Activated naive CD4-positive, alpha-beta T cell treated with anti-CD3 and anti-CD28 coated beads, Interleukin-2, amount 50 U/mL, for 16 hours (primary cell): Measurements from ENCODE around the gene RNF166.
A peak's percentile ranks its signal among the peaks of the same experiment; 100 is the strongest.

Experiments used
- DNase-seq: peaks from one replicate; pipeline ENCODE4 v3.0.0-alpha.2; 2020

RNF166 gene

GRCh38 chr16:88650749-88651275 is 55.4 kb downstream of the RNF166 start, which contains the start of gene CYBA:
Gene CYBA (minus strand): TSS chr16:88651053. CDS start chr16:88651013, 40 bp downstream.
- peak; percentile 73 for DNase-seq

- DNase-seq: no peak
These were observed 56.1 kb downstream of the RNF166 start for GRCh38 chr16:88649924-88650748.

- DNase-seq: no peak
These were observed 56.8 kb downstream of the RNF166 start for GRCh38 chr16:88649195-88649923.

GRCh38 chr16:88647178-88648070 is 58.8 kb downstream of the RNF166 start:
- DNase-seq: no peak
